OCI-LY3 (cell line): ENCODE results near the gene SOAT2.

Experiments
- H2AFZ ChIP-seq: fragments of 200-600, 300-600 bp; shearing (Covaris generic); 2 replicates; pipeline ENCODE4 v1.6.0; 2014; ENCODE audit warnings: antibody characterized with exemption, low read depth, low read length
- H3K27ac ChIP-seq: fragments of 200-600, 300-600 bp; sonication (generic); 2 replicates; pipeline ENCODE4 v1.5.1; 2014; ENCODE audit warnings: mild to moderate bottlenecking, low read length, moderate library complexity, mixed read lengths
- H3K27me3 ChIP-seq: fragments of 200-600, 300-600 bp; sonication (generic); 2 replicates; pipeline ENCODE4 v1.6.1; 2014; ENCODE audit warnings: low read depth, low read length, mixed read lengths
- H3K36me3 ChIP-seq: fragments of 200-600, 300-600 bp; sonication (generic); replicated peaks from 2 replicates; pipeline ENCODE3; 2014; ENCODE audit warnings: low read depth, low read length, mixed read lengths
- H3K4me1 ChIP-seq: fragments of 300-600, 200-600 bp; sonication (generic); 2 replicates; pipeline ENCODE4 v1.6.1; 2014; ENCODE audit warnings: low read length, mixed read lengths
- H3K4me2 ChIP-seq: fragments of 200-600, 300-600 bp; sonication (generic); 2 replicates; pipeline ENCODE4 v1.6.1; 2014; ENCODE audit warnings: low read length, mixed read lengths
- H3K4me3 ChIP-seq: fragments of 300-600, 200-600 bp; sonication (generic); 2 replicates; pipeline ENCODE4 v1.5.1; 2014; ENCODE audit warnings: antibody characterized with exemption, mild to moderate bottlenecking, low read length, moderate library complexity
- H3K79me2 ChIP-seq: fragments of 300-600, 200-600 bp; shearing (Covaris generic); 2 replicates; pipeline ENCODE4 v1.6.1; 2014; ENCODE audit warnings: mild to moderate bottlenecking, low read length, mixed read lengths
- H3K9ac ChIP-seq: fragments of 300-600, 200-600 bp; shearing (Covaris generic); 2 replicates; pipeline ENCODE4 v1.6.0; 2014; ENCODE audit warnings: mild to moderate bottlenecking, low read length, moderate library complexity
- H3K9me3 ChIP-seq: fragments of 200-600, 300-600 bp; shearing (Covaris generic); 2 replicates; pipeline ENCODE4 v1.6.1; 2014; ENCODE audit warnings: low read length, mixed read lengths; ENCODE audit not compliant: insufficient read depth
- H4K20me1 ChIP-seq: fragments of 200-600, 300-600 bp; sonication (generic); 2 replicates; pipeline ENCODE4 v1.6.1; 2016; ENCODE audit warnings: low read length, mixed read lengths; ENCODE audit not compliant: insufficient read depth
- EZH2phosphoT487 ChIP-seq: fragments of 200-600 bp; shearing (Covaris generic); IDR thresholded peaks from 2 replicates; pipeline ENCODE4 v1.6.1; 2018; ENCODE audit warnings: antibody characterized with exemption, mixed run types, low read depth
- TF ChIP-seq, protein P1 (sequence below): fragments of 200-600, 300-600 bp; sonication (generic); IDR thresholded peaks from 2 replicates; pipeline ENCODE4 v1.5.1; 2014; ENCODE audit warnings: antibody characterized with exemption, low read length, low read depth

The SOAT2 gene

DNA sequence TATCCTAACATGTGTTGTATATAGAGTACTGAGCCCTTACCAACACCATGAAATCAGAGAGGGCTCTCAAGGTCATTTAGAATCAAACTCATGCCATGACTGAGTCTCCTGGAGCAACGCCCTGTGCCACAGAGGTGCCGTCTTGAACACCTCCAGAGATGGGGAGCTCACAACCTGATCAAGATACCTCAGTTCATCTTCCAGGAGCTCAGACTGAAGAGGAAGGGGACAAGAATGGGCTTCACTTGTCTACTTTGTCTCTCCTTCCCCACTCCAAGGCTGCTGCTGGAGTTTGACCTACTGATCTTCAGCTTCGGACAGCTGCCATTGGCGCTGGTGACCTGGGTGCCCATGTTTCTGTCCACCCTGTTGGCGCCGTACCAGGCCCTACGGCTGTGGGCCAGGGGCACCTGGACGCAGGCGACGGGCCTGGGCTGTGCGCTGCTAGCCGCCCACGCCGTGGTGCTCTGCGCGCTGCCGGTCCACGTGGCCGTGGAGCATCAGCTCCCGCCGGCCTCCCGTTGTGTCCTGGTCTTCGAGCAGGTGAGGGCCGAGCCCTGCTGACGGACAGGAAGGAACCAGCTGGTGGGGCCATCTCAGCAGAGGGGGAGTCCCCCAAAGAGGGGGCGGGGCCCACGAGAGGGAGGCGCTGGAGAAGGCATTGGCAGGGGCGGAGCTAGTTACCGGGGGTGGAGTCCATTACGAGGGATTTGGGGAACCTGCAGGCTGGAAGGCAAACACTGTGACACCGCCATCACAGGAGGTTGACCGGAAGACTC lies 12.0 kb downstream of the SOAT2 start:
- Histone ChIP-seq H3K4me2 (no peak overlapping the region), H3K79me2 (no peaks in the 10 kb centered on the region), H3K27me3 (no peaks in the 10 kb centered on the region), H3K4me3 (no peak overlapping the region), H3K27ac (no peak overlapping the region), H3K9ac (no peak overlapping the region), H3K4me1 (peaks cover 8% of the 10 kb centered on the region; the same call in 1 of the 2 replicates), H4K20me1 (no peaks in the 10 kb centered on the region), H2AFZ (no peak overlapping the region), H3K36me3 (no peaks in the 10 kb centered on the region), H3K9me3 (no peaks in the 10 kb centered on the region)
- TF ChIP-seq, protein P1, sequence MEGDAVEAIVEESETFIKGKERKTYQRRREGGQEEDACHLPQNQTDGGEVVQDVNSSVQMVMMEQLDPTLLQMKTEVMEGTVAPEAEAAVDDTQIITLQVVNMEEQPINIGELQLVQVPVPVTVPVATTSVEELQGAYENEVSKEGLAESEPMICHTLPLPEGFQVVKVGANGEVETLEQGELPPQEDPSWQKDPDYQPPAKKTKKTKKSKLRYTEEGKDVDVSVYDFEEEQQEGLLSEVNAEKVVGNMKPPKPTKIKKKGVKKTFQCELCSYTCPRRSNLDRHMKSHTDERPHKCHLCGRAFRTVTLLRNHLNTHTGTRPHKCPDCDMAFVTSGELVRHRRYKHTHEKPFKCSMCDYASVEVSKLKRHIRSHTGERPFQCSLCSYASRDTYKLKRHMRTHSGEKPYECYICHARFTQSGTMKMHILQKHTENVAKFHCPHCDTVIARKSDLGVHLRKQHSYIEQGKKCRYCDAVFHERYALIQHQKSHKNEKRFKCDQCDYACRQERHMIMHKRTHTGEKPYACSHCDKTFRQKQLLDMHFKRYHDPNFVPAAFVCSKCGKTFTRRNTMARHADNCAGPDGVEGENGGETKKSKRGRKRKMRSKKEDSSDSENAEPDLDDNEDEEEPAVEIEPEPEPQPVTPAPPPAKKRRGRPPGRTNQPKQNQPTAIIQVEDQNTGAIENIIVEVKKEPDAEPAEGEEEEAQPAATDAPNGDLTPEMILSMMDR: no peak
- TF ChIP-seq EZH2phosphoT487: no peak

DNA sequence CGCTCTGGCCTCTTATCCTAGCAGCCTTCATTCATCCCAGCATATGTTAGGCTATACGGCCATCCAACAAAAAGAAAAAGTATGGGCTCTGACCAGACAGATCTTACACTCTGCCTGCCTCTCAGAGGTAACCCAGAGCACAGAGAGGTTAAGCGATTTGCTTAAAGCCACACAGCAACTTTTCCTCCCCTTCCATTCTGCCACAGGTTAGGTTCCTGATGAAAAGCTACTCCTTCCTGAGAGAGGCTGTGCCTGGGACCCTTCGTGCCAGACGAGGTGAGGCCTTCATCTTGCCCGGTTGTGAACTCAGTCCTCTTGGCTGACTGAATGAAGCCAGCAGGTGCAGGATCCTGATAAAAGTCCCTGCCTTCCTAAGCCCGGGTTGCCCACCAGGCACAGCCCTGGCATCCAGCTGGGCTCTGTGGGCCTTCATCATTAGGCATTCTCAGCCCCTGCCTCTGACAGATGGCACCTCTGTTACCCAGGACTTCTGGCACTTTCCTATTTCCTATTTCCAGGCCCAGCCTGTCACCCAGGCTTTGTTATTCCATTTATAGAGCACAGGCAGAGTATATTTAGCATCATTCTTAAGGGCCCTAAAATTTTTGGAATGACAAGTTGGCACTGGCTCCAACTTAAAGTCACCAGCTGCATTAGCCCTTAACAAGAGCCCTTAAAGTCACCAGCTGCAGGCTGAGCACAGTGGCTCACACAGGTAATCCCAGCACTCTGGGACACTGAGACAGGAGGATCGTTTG lies 12.8 kb downstream of the SOAT2 start:
- H3K27ac ChIP-seq: no peak overlapping the region
- H3K27me3 ChIP-seq: no peaks in the 10 kb centered on the region
- no peaks in the 10 kb centered on the region for H3K36me3 ChIP-seq
- H3K4me3 ChIP-seq: no peak overlapping the region
- H3K4me1 ChIP-seq: peaks cover 8% of the 10 kb centered on the region; the same call in 1 of the 2 replicates
- H3K79me2 ChIP-seq: no peaks in the 10 kb centered on the region
- H4K20me1 ChIP-seq: no peaks in the 10 kb centered on the region
- H3K4me2 ChIP-seq: no peak overlapping the region
- no peaks in the 10 kb centered on the region for H3K9me3 ChIP-seq
- H3K9ac ChIP-seq: no peak overlapping the region
- H2AFZ ChIP-seq: no peak overlapping the region
- TF ChIP-seq EZH2phosphoT487: no peak
- TF ChIP-seq, protein P1: no peak

DNA sequence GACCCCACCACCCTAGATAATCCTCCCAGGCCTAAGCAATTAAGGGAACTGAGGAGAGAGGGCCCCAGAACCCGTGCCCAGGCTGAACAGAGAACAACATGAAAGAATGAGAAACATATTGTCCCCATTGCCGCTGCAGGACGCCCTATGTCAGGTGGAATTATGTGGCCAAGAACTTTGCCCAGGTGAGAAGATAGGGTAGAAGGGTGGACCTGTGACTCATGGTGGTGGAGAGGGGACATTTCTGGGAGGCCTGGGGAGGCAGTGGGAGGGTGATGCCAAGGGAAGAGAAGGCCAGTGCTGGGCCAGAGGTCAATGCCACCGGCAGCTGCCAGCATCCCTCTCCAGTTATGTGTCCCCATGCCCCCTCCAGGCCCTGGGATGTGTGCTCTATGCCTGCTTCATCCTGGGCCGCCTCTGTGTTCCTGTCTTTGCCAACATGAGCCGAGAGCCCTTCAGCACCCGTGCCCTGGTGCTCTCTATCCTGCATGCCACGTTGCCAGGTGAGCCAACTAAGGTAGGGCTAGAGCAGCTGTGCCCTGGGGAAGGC lies 15.5 kb downstream of the SOAT2 start:
- Histone ChIP-seq H2AFZ (no peak overlapping the region), H3K9me3 (no peaks in the 10 kb centered on the region), H3K79me2 (no peaks in the 10 kb centered on the region), H4K20me1 (no peaks in the 10 kb centered on the region), H3K36me3 (no peaks in the 10 kb centered on the region), H3K4me1 (no peaks in the 10 kb centered on the region), H3K27me3 (no peaks in the 10 kb centered on the region), H3K9ac (no peak overlapping the region), H3K27ac (no peak overlapping the region), H3K4me3 (no peak overlapping the region), H3K4me2 (no peak overlapping the region)
- no peak for TF ChIP-seq EZH2phosphoT487
- TF ChIP-seq, protein P1: no peak
